ENCODE results near the gene NTSR1. TPM values are rescaled to one million over a fixed set of nuclear protein-coding genes. Genes with fewer than 3 reads are reported as not detected.

The NTSR1 gene
- total RNA-seq, 1 donor from 2014 or later, result not detected

DNA sequence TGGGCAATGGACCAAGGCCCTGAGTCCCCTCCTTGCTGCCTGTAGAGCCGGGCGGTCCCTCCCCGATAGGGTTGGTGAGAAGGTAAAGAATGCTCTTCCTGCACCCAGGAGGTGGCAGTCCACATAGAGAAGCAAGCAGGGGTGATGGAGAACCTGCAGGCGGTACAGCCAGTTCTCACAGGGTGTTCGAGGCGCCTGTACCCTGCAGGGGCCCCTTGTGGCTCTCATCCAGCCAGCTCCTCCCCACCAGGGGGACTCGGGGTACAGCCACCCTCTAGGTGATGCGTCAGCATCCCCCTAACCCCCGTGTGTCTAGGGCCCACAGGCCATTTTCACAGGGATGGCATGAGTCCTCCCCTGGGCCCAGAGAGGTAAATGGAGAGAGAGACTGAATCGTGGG, 103.1 kb downstream of the NTSR1 start:
- no peak for DNase-seq
- no peak for ATAC-seq (ENCODE audit: poor library complexity)

More for the DNA sequence above, 103.1 kb downstream of the NTSR1 start:
- intact Hi-C loops (cut with DNase I), result no loop called here

Other genes with a start within 250 kb of the NTSR1 start
- gene GATA5, start 232.8 kb upstream of the NTSR1 start, total RNA-seq, result 1.7 TPM
- 12.1 TPM for gene SLCO4A1, start 66.3 kb upstream of the NTSR1 start, total RNA-seq
- 10.2 TPM for gene MRGBP, start 87.6 kb downstream of the NTSR1 start, total RNA-seq
- gene OGFR, start 96.0 kb downstream of the NTSR1 start, total RNA-seq, result 17.8 TPM
- gene COL9A3, start 108.2 kb downstream of the NTSR1 start, total RNA-seq, result 2.7 TPM
- 6.1 TPM for gene TCFL5, start 153.0 kb downstream of the NTSR1 start, total RNA-seq
- gene DIDO1, start 217.7 kb downstream of the NTSR1 start, total RNA-seq, result 32.3 TPM
- 15.5 TPM for gene GID8, start 229.3 kb downstream of the NTSR1 start, total RNA-seq
- 0.73 TPM for gene SLC17A9, start 243.9 kb downstream of the NTSR1 start, total RNA-seq

Data from Right ventricle myocardium superior (tissue), 1 donor.